ENCODE data around the gene ANKMY1.

DNA sequence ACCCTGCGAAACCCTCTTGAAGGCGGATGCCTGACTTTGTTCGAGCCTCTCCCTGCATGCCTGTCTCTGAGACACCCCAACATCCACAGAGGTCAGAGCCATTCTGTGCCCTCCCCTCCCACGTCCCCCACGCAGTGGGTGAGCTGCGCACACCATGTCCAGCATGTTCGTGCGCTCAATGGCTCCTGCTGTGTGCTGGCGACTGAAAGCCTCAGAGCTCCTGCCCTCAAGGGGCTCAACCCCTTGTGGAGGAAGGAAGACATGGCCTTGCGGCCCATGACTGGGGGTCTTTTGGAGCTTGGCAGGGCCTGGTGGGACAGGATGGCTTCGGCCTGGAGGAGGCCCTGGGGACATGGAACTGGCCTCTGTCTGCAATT lies 45.7 kb downstream of the ANKMY1 start:
- no peak for TF ChIP-seq POLR2A (IDR thresholded peaks at IDR 0.05)
- TF ChIP-seq, protein P1, sequence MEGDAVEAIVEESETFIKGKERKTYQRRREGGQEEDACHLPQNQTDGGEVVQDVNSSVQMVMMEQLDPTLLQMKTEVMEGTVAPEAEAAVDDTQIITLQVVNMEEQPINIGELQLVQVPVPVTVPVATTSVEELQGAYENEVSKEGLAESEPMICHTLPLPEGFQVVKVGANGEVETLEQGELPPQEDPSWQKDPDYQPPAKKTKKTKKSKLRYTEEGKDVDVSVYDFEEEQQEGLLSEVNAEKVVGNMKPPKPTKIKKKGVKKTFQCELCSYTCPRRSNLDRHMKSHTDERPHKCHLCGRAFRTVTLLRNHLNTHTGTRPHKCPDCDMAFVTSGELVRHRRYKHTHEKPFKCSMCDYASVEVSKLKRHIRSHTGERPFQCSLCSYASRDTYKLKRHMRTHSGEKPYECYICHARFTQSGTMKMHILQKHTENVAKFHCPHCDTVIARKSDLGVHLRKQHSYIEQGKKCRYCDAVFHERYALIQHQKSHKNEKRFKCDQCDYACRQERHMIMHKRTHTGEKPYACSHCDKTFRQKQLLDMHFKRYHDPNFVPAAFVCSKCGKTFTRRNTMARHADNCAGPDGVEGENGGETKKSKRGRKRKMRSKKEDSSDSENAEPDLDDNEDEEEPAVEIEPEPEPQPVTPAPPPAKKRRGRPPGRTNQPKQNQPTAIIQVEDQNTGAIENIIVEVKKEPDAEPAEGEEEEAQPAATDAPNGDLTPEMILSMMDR (IDR thresholded peaks at IDR 0.05) = no peak
